Rectal smooth muscle tissue (tissue), 1 donor: Measurements from ENCODE around the gene GATAD2B.
"Not testable (repeated sequence)": the region's sequence is repeated elsewhere in the genome, so short reads cannot be mapped to it uniquely, and the experiment has no call there.

Experiments used
- H3K27ac ChIP-seq: one replicate; pipeline ENCODE4 v1.7.0; 2013; ENCODE audit warnings: low read depth, low read length, inconsistent platforms
- H3K27me3 ChIP-seq: one replicate; pipeline ENCODE4 v1.7.0; 2013; ENCODE audit warnings: low read length; ENCODE audit not compliant: control insufficient read depth, insufficient read depth
- H3K36me3 ChIP-seq: one replicate; pipeline ENCODE4 v1.7.0; 2013; ENCODE audit warnings: low read length; ENCODE audit not compliant: control insufficient read depth, insufficient read depth
- H3K4me1 ChIP-seq: one replicate; pipeline ENCODE4 v1.7.0; 2013; ENCODE audit warnings: low read length; ENCODE audit not compliant: control insufficient read depth, insufficient read depth
- H3K4me3 ChIP-seq: one replicate; pipeline ENCODE4 v1.7.0; 2013; ENCODE audit warnings: low read length
- H3K9ac ChIP-seq: one replicate; pipeline ENCODE4 v1.7.0; 2013; ENCODE audit warnings: low read length

Gene GATAD2B

GRCh38 chr1:153860285-153860684, 62.5 kb downstream of the GATAD2B start:
- H3K36me3 ChIP-seq, result no peaks in the 10 kb centered on the region
- no peaks in the 10 kb centered on the region for H3K27me3 ChIP-seq
- H3K4me3 ChIP-seq, result no peak overlapping the region
- no peak overlapping the region for H3K9ac ChIP-seq
- H3K4me1 ChIP-seq, result peaks cover 2% of the 10 kb centered on the region
- no peak overlapping the region for H3K27ac ChIP-seq

GRCh38 chr1:153857505-153857904, 65.3 kb downstream of the GATAD2B start:
- Histone ChIP-seq H3K27me3 (no peaks in the 10 kb centered on the region), H3K4me1 (no peaks in the 10 kb centered on the region), H3K36me3 (peaks cover 3% of the 10 kb centered on the region), H3K4me3 (no peak overlapping the region), H3K9ac (no peak overlapping the region), H3K27ac (no peak overlapping the region)

GRCh38 chr1:153856763-153857162, 66.0 kb downstream of the GATAD2B start:
- peaks cover 3% of the 10 kb centered on the region for H3K36me3 ChIP-seq
- H3K27ac ChIP-seq, result no peak overlapping the region
- H3K9ac ChIP-seq, result no peak overlapping the region
- no peaks in the 10 kb centered on the region for H3K27me3 ChIP-seq
- no peaks in the 10 kb centered on the region for H3K4me1 ChIP-seq
- no peak overlapping the region for H3K4me3 ChIP-seq

GRCh38 chr1:153852170-153852569, 70.6 kb downstream of the GATAD2B start:
- Histone ChIP-seq H3K27ac (no peak overlapping the region), H3K4me1 (no peaks in the 10 kb centered on the region), H3K9ac (no peak overlapping the region), H3K4me3 (no peak overlapping the region), H3K36me3 (peaks cover 3% of the 10 kb centered on the region), H3K27me3 (no peaks in the 10 kb centered on the region)

- Histone ChIP-seq H3K36me3 (peaks cover 3% of the 10 kb centered on the region), H3K4me1 (no peaks in the 10 kb centered on the region), H3K9ac (no peak overlapping the region), H3K27ac (no peak overlapping the region), H3K27me3 (no peaks in the 10 kb centered on the region), H3K4me3 (no peak overlapping the region)
These were observed 73.1 kb downstream of the GATAD2B start for GRCh38 chr1:153849487-153850185.

GRCh38 chr1:153848805-153849204, 74.0 kb downstream of the GATAD2B start:
- Histone ChIP-seq H3K9ac (no peak overlapping the region), H3K27me3 (no peaks in the 10 kb centered on the region), H3K36me3 (peaks cover 3% of the 10 kb centered on the region), H3K27ac (no peak overlapping the region), H3K4me1 (no peaks in the 10 kb centered on the region), H3K4me3 (no peak overlapping the region)

DNA sequence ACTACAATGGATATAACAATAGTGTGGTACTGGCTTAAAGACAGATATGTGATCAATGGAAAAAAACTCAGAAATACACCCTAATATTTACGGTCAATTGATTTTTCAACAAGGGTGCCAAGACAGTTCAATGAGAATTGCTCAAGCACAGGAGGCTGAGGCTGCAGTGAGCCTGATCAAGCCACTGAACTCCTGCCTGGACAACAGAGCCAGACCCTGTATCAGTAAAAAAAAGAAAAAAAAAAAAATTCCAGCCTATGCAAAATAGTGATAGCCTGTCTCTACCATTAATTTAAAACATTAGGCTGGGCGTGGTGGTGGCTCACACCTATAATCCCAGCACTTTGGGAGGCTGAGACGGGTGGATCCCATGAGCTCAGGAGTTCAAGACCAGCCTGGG, 77.6 kb downstream of the GATAD2B start:
- Histone ChIP-seq H3K4me3 (no peak overlapping the region), H3K36me3 (no peaks in the 10 kb centered on the region), H3K4me1 (no peaks in the 10 kb centered on the region), H3K27me3 (no peaks in the 10 kb centered on the region), H3K27ac (no peak overlapping the region), H3K9ac (no peak overlapping the region)

- not testable (repeated sequence) for H3K27me3 ChIP-seq, H3K4me1 ChIP-seq, H3K27ac ChIP-seq
These were observed 78.4 kb downstream of the GATAD2B start for GRCh38 chr1:153844349-153844748.

GRCh38 chr1:153842006-153842471, 80.7 kb downstream of the GATAD2B start:
- H3K36me3 ChIP-seq, result no peaks in the 10 kb centered on the region
- H3K9ac ChIP-seq, result no peak overlapping the region
- H3K27me3 ChIP-seq, result no peaks in the 10 kb centered on the region
- H3K27ac ChIP-seq, result no peak overlapping the region
- H3K4me3 ChIP-seq, result no peak overlapping the region
- no peaks in the 10 kb centered on the region for H3K4me1 ChIP-seq

More at GRCh38 chr1:153844349-153844748, 78.4 kb downstream of the GATAD2B start:
- not testable (repeated sequence) for H3K4me3 ChIP-seq, H3K36me3 ChIP-seq, H3K9ac ChIP-seq

DNA sequence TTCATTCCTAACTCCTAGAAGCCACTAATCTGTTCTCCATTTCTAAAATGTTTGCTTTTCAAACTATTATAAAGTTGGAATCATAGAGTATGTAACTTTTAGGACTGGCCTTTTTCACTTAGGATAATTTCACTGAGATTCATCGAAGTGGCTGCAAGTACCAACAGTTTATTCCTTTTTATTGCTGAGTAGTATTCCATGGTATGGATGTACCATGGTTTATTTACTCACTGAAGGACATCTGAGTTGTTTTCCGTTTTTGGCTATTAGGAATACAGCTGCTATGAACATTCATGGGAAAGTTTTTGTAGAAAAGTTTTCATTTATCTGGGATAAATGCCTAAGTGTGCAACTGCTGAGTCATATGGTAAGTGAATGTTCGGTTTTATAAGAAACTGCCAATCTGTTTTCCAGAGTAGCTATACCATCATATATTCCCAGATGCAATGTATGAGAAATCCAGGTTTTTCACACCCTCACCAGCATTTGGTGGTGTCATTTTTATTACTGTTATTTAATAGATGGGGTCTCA, 81.2 kb downstream of the GATAD2B start:
- H3K4me1 ChIP-seq, result no peaks in the 10 kb centered on the region
- no peaks in the 10 kb centered on the region for H3K36me3 ChIP-seq
- H3K27me3 ChIP-seq, result no peaks in the 10 kb centered on the region
- no peak overlapping the region for H3K4me3 ChIP-seq
- H3K9ac ChIP-seq, result no peak overlapping the region
- no peak overlapping the region for H3K27ac ChIP-seq

DNA sequence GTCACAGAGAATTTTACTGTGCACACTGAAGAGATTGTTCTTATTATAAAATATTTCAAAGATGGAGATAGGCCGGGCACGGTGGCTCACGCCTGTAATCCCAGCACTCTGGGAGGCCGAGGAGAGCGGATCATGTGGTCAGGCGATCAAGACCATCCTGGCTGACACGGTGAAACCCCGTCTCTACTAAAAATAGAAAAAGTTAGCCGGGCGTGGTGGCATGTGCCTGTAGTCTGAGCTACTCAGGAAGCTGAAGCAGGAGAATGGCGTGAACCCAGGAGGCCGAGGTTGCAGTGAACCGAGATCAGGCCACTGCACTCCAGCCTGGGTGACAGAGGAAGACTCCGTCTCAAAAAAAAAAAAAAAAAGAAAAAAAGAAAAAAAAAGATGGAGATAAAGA, 82.0 kb downstream of the GATAD2B start:
- not testable (repeated sequence) for H3K4me3 ChIP-seq, H3K36me3 ChIP-seq, H3K27me3 ChIP-seq, H3K27ac ChIP-seq, H3K4me1 ChIP-seq, H3K9ac ChIP-seq

DNA sequence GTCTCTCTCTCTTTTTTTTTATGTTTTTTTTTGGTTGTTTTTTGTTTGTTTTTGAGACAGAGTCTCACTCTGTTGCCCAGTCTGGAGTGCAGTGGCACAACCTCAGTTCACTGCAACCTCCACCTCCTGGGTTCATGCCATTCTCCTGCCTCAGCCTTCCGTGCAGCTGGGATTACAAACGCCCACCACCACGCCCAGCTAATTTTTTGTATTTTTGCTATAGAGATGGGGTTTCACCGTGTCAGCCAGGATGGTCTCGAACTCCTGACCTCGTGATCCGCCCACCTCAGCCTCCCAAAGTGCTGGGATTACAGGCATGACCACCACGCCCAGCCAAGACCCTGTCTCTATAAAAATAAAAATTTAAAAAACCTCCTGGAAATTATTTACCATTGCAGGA, 88.8 kb downstream of the GATAD2B start:
- H3K4me3 ChIP-seq, H3K27me3 ChIP-seq, H3K9ac ChIP-seq, H3K36me3 ChIP-seq, H3K27ac ChIP-seq, H3K4me1 ChIP-seq: not testable (repeated sequence)

- H3K9ac ChIP-seq, result no peak overlapping the region
- no peak overlapping the region for H3K27ac ChIP-seq
- no peaks in the 10 kb centered on the region for H3K36me3 ChIP-seq
- H3K4me3 ChIP-seq, result no peak overlapping the region
- H3K4me1 ChIP-seq, result no peaks in the 10 kb centered on the region
- no peaks in the 10 kb centered on the region for H3K27me3 ChIP-seq
These were observed 89.6 kb downstream of the GATAD2B start for GRCh38 chr1:153833171-153833570.
